Adrenal gland (tissue), 12 donors: ENCODE data around the gene TSC22D2. TPM values are rescaled to one million over a fixed set of nuclear protein-coding genes. Genes with fewer than 3 reads are reported as not detected.
A peak's percentile ranks its signal among the peaks of the same experiment; 100 is the strongest.

ENCODE experiments used
- DNase-seq, 7 donors: peaks; one replicate each; pipeline ENCODE4 v3.0.0-alpha.2; 2019 to 2020
- H3K27ac ChIP-seq, 5 donors: fragments of 200-600 bp; sonication (generic) in 4 of 5; 1 replicate in 3 of 5; 2 replicates in 2 of 5; pipeline versions ENCODE4 v1.5.1 to v1.8.0; 2016 to 2020; ENCODE audit warnings: mild to moderate bottlenecking in 1 of 5
- H3K27me3 ChIP-seq: fragments of 200-600 bp; 2 replicates; pipeline ENCODE4 v1.8.0; 2021
- H3K36me3 ChIP-seq, 2 donors: fragments of 200-600 bp; replicated peaks in 1 of 2; 1 replicate in 1 of 2; 2 replicates in 1 of 2; pipeline versions ENCODE4 v1.5.1 to v1.8.0; 2018 to 2022
- H3K4me1 ChIP-seq, 2 donors: fragments of 200-600 bp; replicated peaks in 1 of 2; 1 replicate in 1 of 2; 2 replicates in 1 of 2; pipeline versions ENCODE4 v1.5.1 to v1.8.0; 2018 to 2021
- H3K4me3 ChIP-seq, 4 donors: fragments of 200-600 bp; sonication (generic) in 3 of 4; one replicate each; pipeline ENCODE4 v1.5.1; 2016 to 2018
- H3K9me3 ChIP-seq, 3 donors: fragments of 200-600 bp; sonication (generic) in 1 of 3; replicated peaks in 1 of 3; 1 replicate in 2 of 3; 2 replicates in 1 of 3; pipeline versions ENCODE4 v1.5.1 to v1.8.0; 2016 to 2021
- POLR2A ChIP-seq, 2 donors: fragments of 450-650 bp; IDR thresholded peaks; one replicate each; pipeline ENCODE4 v1.6.1; 2017; ENCODE audit warnings: antibody characterized with exemption in 2 of 2, mild to moderate bottlenecking in 2 of 2, moderate library complexity in 1 of 2
- WGBS, 4 donors: extraction: QIAGEN DNeasy Blood & Tissue Kit in 2 of 4; methylation state at CpG; one replicate each; pipeline versions ENCODE4 v1.1.5 to v1.1.7; 2013 to 2017; 5-methylcytosine and 5-hydroxymethylcytosine counted together
- intact Hi-C, 2 donors: fragments of 100-400 bp; cut with DNase I; formaldehyde crosslinking; loops; one replicate each; pipeline versions ENCODE4 v1.14.1 to v1.15.0; 2022 to 2023
- polyA plus RNA-seq, 3 donors: library from polyadenylated mRNA; stranded (reverse); fragments of 200-250 nt in 2 of 3; fragments of 350-450 nt in 1 of 3; fragmentation: Illumina TruSeq in 1 of 3; extraction: RNeasy Lipid Tissue Mini Kit (QIAGEN cat#74804) in 1 of 3; gene quantifications; one replicate each; pipeline ENCODE4 v1.2.3, GENCODE V29; 2013 to 2014
- total RNA-seq, 9 donors: library from RNA; depleted of rRNA in 4 of 9; stranded (reverse); fragments of >200 nt in 4 of 9; fragments of 120-200 nt in 1 of 9; fragmentation: NEBNext Ultra II Directional in 1 of 9; extraction: Animal tissue kit (Norgen Biotek cat#: 25700) in 1 of 9; gene quantifications; one replicate each; pipeline versions ENCODE4 v1.1.0 to v1.2.4, GENCODE V29; 2013 to 2023
- TF ChIP-seq, protein P1 (sequence below), 6 experiments: fragments of 450-650 bp in 4 of 6; fragments of 200-600 bp in 2 of 6; sonication (generic) in 1 of 6; IDR thresholded peaks; 1 replicate in 5 of 6; 2 replicates in 1 of 6; pipeline versions ENCODE4 v1.5.1 to v1.8.0; 2016 to 2021; ENCODE audit warnings: antibody characterized with exemption in 6 of 6, mild to moderate bottlenecking in 2 of 6, moderate library complexity in 1 of 6
- donor health status: healthy with polysubstance abuse.
- donor health status: Bipolar disorder and iron deficiency.
- donor health status: DM: yes; HTN: yes; CAD: no.
- donor health status: DM: no; HTN: no; CAD: no.
- donor health status: DM: no; HTN: no; CAD: no.
- donor health status: DM: yes; HTN: yes; CAD: no.

TSC22D2 gene
- total and polyA plus RNA-seq, 12 donors, result 8.3 to 22.6 (median 17.6) TPM

DNA sequence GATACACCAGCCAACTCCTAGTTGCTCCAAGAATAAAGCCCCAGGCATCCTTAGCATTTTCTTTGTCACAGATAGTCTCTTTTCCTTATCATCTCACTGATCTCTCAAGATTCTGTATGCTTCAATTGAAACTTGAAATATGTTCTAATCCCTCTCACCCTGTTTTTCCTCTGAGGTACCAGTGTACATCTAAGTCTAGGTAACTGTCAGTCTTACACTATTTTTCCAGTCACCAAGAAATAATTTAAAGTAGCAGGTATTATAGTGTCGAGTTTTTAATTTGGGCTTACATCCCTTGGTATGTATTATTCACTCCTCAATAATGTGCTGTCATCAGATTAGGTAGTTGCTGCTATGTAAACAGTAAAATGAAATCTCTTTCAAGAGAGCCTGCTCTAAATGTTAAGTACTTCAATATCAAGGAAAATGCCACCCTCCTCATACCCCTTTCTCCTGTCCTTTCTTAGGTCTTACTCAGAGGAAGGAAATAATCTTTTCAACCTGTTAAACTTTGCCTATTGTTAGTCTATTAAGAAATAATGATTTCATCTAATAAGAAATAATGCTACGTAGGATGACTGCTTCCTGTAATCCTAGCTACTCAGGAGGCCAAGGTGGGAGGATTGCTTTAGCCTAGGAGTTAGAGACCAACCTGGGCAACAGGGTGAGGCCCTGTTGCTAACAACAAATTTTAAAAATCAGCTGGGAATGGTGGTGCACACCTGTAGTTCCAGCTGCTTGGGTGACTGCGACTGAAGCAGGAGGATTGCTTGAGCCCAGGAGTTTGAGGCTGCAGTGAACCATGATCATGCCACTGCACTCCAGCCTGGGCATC is 39.8 kb downstream of the TSC22D2 start:
- H3K4me1 ChIP-seq, result peaks cover 12 to 68% of the 10 kb centered on the region in 2 donors
- WGBS, 4 donors, result 78 to 86% (median 83%) methylated on average over 3 of the region's 3 CpGs
- no peaks in the 10 kb centered on the region for H3K27me3 ChIP-seq
- no peak for TF ChIP-seq POLR2A (IDR thresholded peaks at IDR 0.05)
- TF ChIP-seq, protein P1, sequence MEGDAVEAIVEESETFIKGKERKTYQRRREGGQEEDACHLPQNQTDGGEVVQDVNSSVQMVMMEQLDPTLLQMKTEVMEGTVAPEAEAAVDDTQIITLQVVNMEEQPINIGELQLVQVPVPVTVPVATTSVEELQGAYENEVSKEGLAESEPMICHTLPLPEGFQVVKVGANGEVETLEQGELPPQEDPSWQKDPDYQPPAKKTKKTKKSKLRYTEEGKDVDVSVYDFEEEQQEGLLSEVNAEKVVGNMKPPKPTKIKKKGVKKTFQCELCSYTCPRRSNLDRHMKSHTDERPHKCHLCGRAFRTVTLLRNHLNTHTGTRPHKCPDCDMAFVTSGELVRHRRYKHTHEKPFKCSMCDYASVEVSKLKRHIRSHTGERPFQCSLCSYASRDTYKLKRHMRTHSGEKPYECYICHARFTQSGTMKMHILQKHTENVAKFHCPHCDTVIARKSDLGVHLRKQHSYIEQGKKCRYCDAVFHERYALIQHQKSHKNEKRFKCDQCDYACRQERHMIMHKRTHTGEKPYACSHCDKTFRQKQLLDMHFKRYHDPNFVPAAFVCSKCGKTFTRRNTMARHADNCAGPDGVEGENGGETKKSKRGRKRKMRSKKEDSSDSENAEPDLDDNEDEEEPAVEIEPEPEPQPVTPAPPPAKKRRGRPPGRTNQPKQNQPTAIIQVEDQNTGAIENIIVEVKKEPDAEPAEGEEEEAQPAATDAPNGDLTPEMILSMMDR (IDR thresholded peaks at IDR 0.05), result no peak
- H3K27ac ChIP-seq, result no peak overlapping the region
- no peak overlapping the region for H3K4me3 ChIP-seq
- no peak for DNase-seq
- no peaks in the 10 kb centered on the region for H3K9me3 ChIP-seq
- no peaks in the 10 kb centered on the region for H3K36me3 ChIP-seq
- intact Hi-C loops, result no loop called here

DNA sequence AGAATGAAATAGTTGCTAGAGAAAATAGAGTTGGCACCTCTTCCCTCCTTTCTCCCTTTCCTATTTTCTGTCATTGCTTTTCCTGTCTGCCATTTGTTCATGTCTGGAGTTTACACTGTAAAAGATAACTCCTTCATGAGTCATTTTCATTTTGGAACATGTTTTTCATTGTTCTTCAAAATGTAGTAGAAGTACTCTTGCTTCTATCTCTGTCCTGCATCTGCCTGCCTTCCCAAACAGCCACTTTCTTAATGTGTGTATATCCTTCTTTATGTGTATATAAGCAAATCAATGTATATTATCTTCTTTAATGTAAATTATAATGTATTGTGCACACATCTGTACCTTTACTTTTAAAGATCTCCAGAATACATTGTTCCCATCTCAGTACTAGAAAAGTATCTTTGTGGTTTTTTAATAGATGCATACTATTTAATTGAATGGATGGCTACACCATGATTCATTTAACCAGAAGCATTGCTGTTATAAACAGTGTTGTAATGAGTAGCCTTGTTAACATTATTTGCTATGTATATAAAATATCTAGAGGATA is 41.1 kb downstream of the TSC22D2 start:
- Histone ChIP-seq H3K4me3 (no peak overlapping the region), H3K36me3 (no peaks in the 10 kb centered on the region), H3K27me3 (no peaks in the 10 kb centered on the region), H3K27ac (peak overlapping the region in 1 of 5 donors; percentile 13), H3K4me1 (peaks cover 5 to 61% of the 10 kb centered on the region in 2 donors), H3K9me3 (no peaks in the 10 kb centered on the region)
- intact Hi-C loops, result no loop called here
- TF ChIP-seq, protein P1 (IDR thresholded peaks at IDR 0.05), result no peak
- TF ChIP-seq POLR2A (IDR thresholded peaks at IDR 0.05), result no peak
- no peak for DNase-seq

DNA sequence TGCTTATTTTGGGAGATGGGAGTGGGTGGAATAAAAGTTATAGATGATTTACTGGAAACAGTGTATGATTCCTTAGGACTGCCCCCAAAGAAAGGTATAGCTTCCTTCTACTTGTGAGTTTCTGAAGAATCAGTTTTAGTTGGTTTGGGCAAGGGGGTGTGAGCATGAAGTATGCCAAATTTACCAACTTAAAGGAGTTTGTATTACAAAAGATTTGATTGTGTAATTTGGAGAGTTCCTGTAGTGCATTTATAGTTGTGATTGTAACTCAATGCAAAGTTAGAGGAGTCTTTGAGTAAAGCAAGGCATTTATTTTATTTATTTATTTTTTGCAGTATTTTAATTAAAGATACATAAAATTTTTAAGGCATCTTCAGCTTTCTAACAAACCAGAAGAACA is 42.8 kb downstream of the TSC22D2 start:
- H3K36me3 ChIP-seq, result no peaks in the 10 kb centered on the region
- no peaks in the 10 kb centered on the region for H3K27me3 ChIP-seq
- intact Hi-C loops, result no loop called here
- H3K4me1 ChIP-seq, result peaks cover 5 to 55% of the 10 kb centered on the region in 2 donors
- no peak overlapping the region for H3K4me3 ChIP-seq
- TF ChIP-seq POLR2A (IDR thresholded peaks at IDR 0.05), result no peak
- TF ChIP-seq, protein P1 (IDR thresholded peaks at IDR 0.05), result no peak
- no peak overlapping the region for H3K27ac ChIP-seq
- DNase-seq, result no peak
- no peaks in the 10 kb centered on the region for H3K9me3 ChIP-seq

DNA sequence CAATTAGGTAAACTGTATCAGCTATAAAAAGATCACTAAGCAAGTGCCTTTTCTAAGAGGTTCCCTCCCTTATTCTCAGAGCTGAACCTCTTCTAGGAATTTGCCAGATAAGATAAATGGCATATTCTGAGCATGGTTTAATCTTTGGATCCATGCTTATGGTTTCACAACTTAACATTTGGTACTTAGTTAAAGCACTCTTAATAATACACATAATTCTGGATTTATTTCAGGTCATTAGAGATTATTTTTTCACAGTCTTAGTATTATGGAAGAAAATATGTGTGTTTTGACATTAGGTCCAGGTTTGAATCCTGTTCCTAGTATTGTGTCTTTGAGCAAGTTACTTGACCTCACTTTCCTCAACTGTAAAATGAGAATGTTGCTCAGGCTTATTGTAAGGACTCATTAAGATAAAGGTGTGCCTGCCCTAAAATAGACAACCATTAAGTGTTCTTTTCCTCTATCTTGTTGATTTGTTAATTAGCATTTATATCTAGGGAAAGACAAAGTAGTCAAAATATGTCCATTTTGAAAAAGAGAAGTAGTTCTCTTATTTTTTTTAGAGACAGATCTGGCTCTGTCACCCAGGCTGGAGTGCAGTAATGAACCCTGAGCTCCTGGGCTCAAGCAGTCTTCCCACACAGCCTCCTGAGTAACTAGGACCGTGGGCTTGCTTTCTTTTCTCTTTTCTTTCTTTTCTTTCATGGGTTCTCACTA is 43.4 kb downstream of the TSC22D2 start:
- H3K4me1 ChIP-seq, result peaks cover under 1 to 51% of the 10 kb centered on the region in 2 donors
- no peak for DNase-seq
- no peak for TF ChIP-seq POLR2A (IDR thresholded peaks at IDR 0.05)
- TF ChIP-seq, protein P1 (IDR thresholded peaks at IDR 0.05), result no peak
- H3K27ac ChIP-seq, result no peak overlapping the region
- WGBS, 4 donors, result 84 to 96% (median 89%) methylated on average over 1 of the region's 1 CpG
- H3K27me3 ChIP-seq, result no peaks in the 10 kb centered on the region
- no peaks in the 10 kb centered on the region for H3K9me3 ChIP-seq
- H3K4me3 ChIP-seq, result no peak overlapping the region
- no peaks in the 10 kb centered on the region for H3K36me3 ChIP-seq
- intact Hi-C loops, result no loop called here
